ENCODE measurements around the gene SMAD4. TPM values are rescaled to one million over a fixed set of nuclear protein-coding genes. Genes with fewer than 3 reads are reported as not detected.

The SMAD4 gene
- total and polyA plus RNA-seq, 2 of the 8 experiments (the other 6 are each of a cell fraction or from before 2014, with no cell fraction given): 86.5 to 139 TPM

DNA sequence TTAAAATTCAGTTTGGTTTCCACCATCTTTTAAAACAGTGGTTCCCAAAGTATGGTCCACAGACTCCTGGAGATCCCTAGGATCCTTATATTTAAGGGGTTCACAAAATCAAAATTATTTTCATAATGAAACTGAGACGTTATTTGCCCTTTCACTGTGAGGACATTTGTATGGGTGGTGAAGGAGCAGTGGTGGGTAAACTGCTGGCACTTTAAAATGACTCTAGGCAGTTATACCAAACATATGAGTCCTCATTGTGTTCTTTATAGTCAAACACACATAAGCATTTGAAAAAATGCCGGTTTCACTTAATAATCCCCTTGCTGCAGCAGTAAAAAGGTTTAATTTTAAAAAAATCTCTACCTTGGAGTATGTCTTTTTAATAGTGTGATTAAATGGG is 7.2 kb downstream of the SMAD4 start (continued):
- TF ChIP-seq KDM1A (IDR thresholded peaks at IDR 0.05; ENCODE audit: borderline replicate concordance, low read length): no peak

All from H1 (cell line).